ENCODE measurements around the gene EML3.
A peak's percentile ranks its signal among the peaks of the same experiment; 100 is the strongest.

The EML3 gene

GRCh38 chr11:62645946-62646824, 33.6 kb upstream of the EML3 start, which contains the start of gene GANAB:
TSS of gene GANAB (minus strand) at chr11:62646613. CDS start at chr11:62646599, 14 bp downstream.
- no peak within 1 kb of the TSS for H4K91ac ChIP-seq (ENCODE audit: low read depth, low read length, poor library complexity)
- no peak within 1 kb of the TSS for H2BK120ac ChIP-seq (ENCODE audit: low read depth, low read length)
- peak within 1 kb of the TSS; percentile 90 for H3K4me2 ChIP-seq (ENCODE audit: insufficient read depth, low read length, poor library complexity, severe bottlenecking)
- H2AFZ ChIP-seq (ENCODE audit: low read length) = peak within 1 kb of the TSS; percentile 92
- H2AK5ac ChIP-seq (ENCODE audit: low read depth, low read length) = peak within 1 kb of the TSS; percentile 2
- H3K79me1 ChIP-seq (ENCODE audit: low read depth, low read length) = peaks cover 9% of the 10 kb centered on the region
- peak within 1 kb of the TSS; percentile 97 for H2BK5ac ChIP-seq (ENCODE audit: low read length)
- no CpG with 5 or more reads among the region's 73 CpGs for WGBS, 2 donors (ENCODE audit: extremely low coverage in 2 of 2, insufficient read length in 2 of 2, insufficient replicate concordance in 1 of 2)
- H2BK15ac ChIP-seq (ENCODE audit: low read length) = no peak within 1 kb of the TSS
- H3K18ac ChIP-seq (ENCODE audit: low read length) = peak within 1 kb of the TSS; percentile 93
- H3K4ac ChIP-seq (ENCODE audit: low read length) = peak within 1 kb of the TSS; percentile 92
- H3K9me3 ChIP-seq (replicated peaks in 1 of 2; ENCODE audit: control insufficient read depth in 2 of 2, insufficient read depth in 1 of 2, low read depth in 1 of 2, low read length in 2 of 2) = no peaks in the 10 kb centered on the region
- H2BK12ac ChIP-seq (ENCODE audit: low read length) = no peak within 1 kb of the TSS
- peaks cover 4% of the 10 kb centered on the region in 2 donors for H3K4me1 ChIP-seq (ENCODE audit: control insufficient read depth in 2 of 2, insufficient read depth in 1 of 2, low read depth in 1 of 2, low read length in 2 of 2)
- H4K8ac ChIP-seq (ENCODE audit: low read depth, low read length) = no peak within 1 kb of the TSS
- H3K23ac ChIP-seq (ENCODE audit: low read depth, low read length, poor library complexity) = peak within 1 kb of the TSS; percentile 98
- peak within 1 kb of the TSS; percentile 90 to 91 for H3K4me3 ChIP-seq (ENCODE audit: low read length in 2 of 2)
- H3K27ac ChIP-seq (replicated peaks; ENCODE audit: low read length) = peak within 1 kb of the TSS; percentile 75
- no peaks in the 10 kb centered on the region for H3K27me3 ChIP-seq (ENCODE audit: control insufficient read depth in 3 of 3, insufficient read depth in 3 of 3, low read depth in 1 of 3, low read length in 3 of 3)
- H3K14ac ChIP-seq (ENCODE audit: low read length) = no peak within 1 kb of the TSS
- H3K9ac ChIP-seq (ENCODE audit: low read depth, low read length, poor library complexity) = peak within 1 kb of the TSS; percentile 78
- H3K36me3 ChIP-seq (replicated peaks in 1 of 2; ENCODE audit: control insufficient read depth in 2 of 2, insufficient read depth in 2 of 2, low read length in 2 of 2) = peaks cover 27 to 68% of the 10 kb centered on the region in 2 donors
- DNase-seq (ENCODE audit: low spot score) = peak; percentile 97

GRCh38 chr11:62645671-62645945, 33.0 kb upstream of the EML3 start:
- Histone ChIP-seq H3K4me2 (ENCODE audit: insufficient read depth, low read length, poor library complexity, severe bottlenecking) (peak overlapping the region; percentile 90), H2BK120ac (ENCODE audit: low read depth, low read length) (no peak overlapping the region), H3K9me3 (replicated peaks in 1 of 2; ENCODE audit: control insufficient read depth in 2 of 2, insufficient read depth in 1 of 2, low read depth in 1 of 2, low read length in 2 of 2) (no peaks in the 10 kb centered on the region), H4K91ac (ENCODE audit: low read depth, low read length, poor library complexity) (no peak overlapping the region), H3K79me1 (ENCODE audit: low read depth, low read length) (peaks cover 11% of the 10 kb centered on the region), H3K18ac (ENCODE audit: low read length) (no peak overlapping the region), H3K23ac (ENCODE audit: low read depth, low read length, poor library complexity) (no peak overlapping the region), H2BK12ac (ENCODE audit: low read length) (no peak overlapping the region), H2BK5ac (ENCODE audit: low read length) (peak overlapping the region; percentile 97), H3K14ac (ENCODE audit: low read length) (no peak overlapping the region), H3K4ac (ENCODE audit: low read length) (no peak overlapping the region), H3K36me3 (replicated peaks in 1 of 2; ENCODE audit: control insufficient read depth in 2 of 2, insufficient read depth in 2 of 2, low read length in 2 of 2) (peaks cover 27 to 71% of the 10 kb centered on the region in 2 donors), H2BK15ac (ENCODE audit: low read length) (no peak overlapping the region), H2AK5ac (ENCODE audit: low read depth, low read length) (no peak overlapping the region), H4K8ac (ENCODE audit: low read depth, low read length) (no peak overlapping the region), H3K27me3 (ENCODE audit: control insufficient read depth in 3 of 3, insufficient read depth in 3 of 3, low read depth in 1 of 3, low read length in 3 of 3) (no peaks in the 10 kb centered on the region), H3K9ac (ENCODE audit: low read depth, low read length, poor library complexity) (peak overlapping the region; percentile 78), H2AFZ (ENCODE audit: low read length) (peak overlapping the region; percentile 92), H3K4me3 (ENCODE audit: low read length in 2 of 2) (peak overlapping the region; percentile 90 to 91), H3K27ac (replicated peaks; ENCODE audit: low read length) (peak overlapping the region; percentile 75), H3K4me1 (ENCODE audit: control insufficient read depth in 2 of 2, insufficient read depth in 1 of 2, low read depth in 1 of 2, low read length in 2 of 2) (peaks cover 4% of the 10 kb centered on the region in 2 donors)
- no CpG with 5 or more reads among the region's 11 CpGs for WGBS, 2 donors (ENCODE audit: extremely low coverage in 2 of 2, insufficient read length in 2 of 2, insufficient replicate concordance in 1 of 2)
- no peak for DNase-seq (ENCODE audit: low spot score)

GRCh38 chr11:62644220-62644619, 31.6 kb upstream of the EML3 start:
- no CpG with 5 or more reads among the region's 8 CpGs for whole genome bisulfite sequencing, 2 donors (ENCODE audit: extremely low coverage in 2 of 2, insufficient read length in 2 of 2, insufficient replicate concordance in 1 of 2)
- Histone ChIP-seq H2AK5ac (ENCODE audit: low read depth, low read length) (no peak overlapping the region), H3K27me3 (ENCODE audit: control insufficient read depth in 3 of 3, insufficient read depth in 3 of 3, low read depth in 1 of 3, low read length in 3 of 3) (no peaks in the 10 kb centered on the region)

GRCh38 chr11:62632492-62632891, 19.9 kb upstream of the EML3 start:
- Histone ChIP-seq H2BK120ac (ENCODE audit: low read depth, low read length) (no peak overlapping the region), H3K79me1 (ENCODE audit: low read depth, low read length) (no peaks in the 10 kb centered on the region), H3K9ac (ENCODE audit: low read depth, low read length, poor library complexity) (no peak overlapping the region), H4K8ac (ENCODE audit: low read depth, low read length) (no peak overlapping the region), H3K4me2 (ENCODE audit: insufficient read depth, low read length, poor library complexity, severe bottlenecking) (no peak overlapping the region), H3K4ac (ENCODE audit: low read length) (no peak overlapping the region), H2BK15ac (ENCODE audit: low read length) (no peak overlapping the region), H3K36me3 (replicated peaks in 1 of 2; ENCODE audit: control insufficient read depth in 2 of 2, insufficient read depth in 2 of 2, low read length in 2 of 2) (peaks cover 68 to 98% of the 10 kb centered on the region in 2 donors), H2AK5ac (ENCODE audit: low read depth, low read length) (no peak overlapping the region), H3K18ac (ENCODE audit: low read length) (no peak overlapping the region), H3K4me3 (ENCODE audit: low read length in 2 of 2) (no peak overlapping the region), H3K23ac (ENCODE audit: low read depth, low read length, poor library complexity) (no peak overlapping the region), H3K14ac (ENCODE audit: low read length) (no peak overlapping the region), H3K27ac (replicated peaks; ENCODE audit: low read length) (no peak overlapping the region), H2AFZ (ENCODE audit: low read length) (no peak overlapping the region), H2BK12ac (ENCODE audit: low read length) (no peak overlapping the region), H3K9me3 (replicated peaks in 1 of 2; ENCODE audit: control insufficient read depth in 2 of 2, insufficient read depth in 1 of 2, low read depth in 1 of 2, low read length in 2 of 2) (peaks cover 0 to 2% of the 10 kb centered on the region in 2 donors), H2BK5ac (ENCODE audit: low read length) (no peak overlapping the region), H4K91ac (ENCODE audit: low read depth, low read length, poor library complexity) (no peak overlapping the region), H3K27me3 (ENCODE audit: control insufficient read depth in 3 of 3, insufficient read depth in 3 of 3, low read depth in 1 of 3, low read length in 3 of 3) (no peaks in the 10 kb centered on the region), H3K4me1 (ENCODE audit: control insufficient read depth in 2 of 2, insufficient read depth in 1 of 2, low read depth in 1 of 2, low read length in 2 of 2) (no peaks in the 10 kb centered on the region)
- no peak for DNase-seq (ENCODE audit: low spot score)
- no CpG with 5 or more reads among the region's 6 CpGs for WGBS, 2 donors (ENCODE audit: extremely low coverage in 2 of 2, insufficient read length in 2 of 2, insufficient replicate concordance in 1 of 2)

More at GRCh38 chr11:62644220-62644619, 31.6 kb upstream of the EML3 start:
- no peak overlapping the region for H2BK120ac ChIP-seq (ENCODE audit: low read depth, low read length)
- no peak overlapping the region for H4K8ac ChIP-seq (ENCODE audit: low read depth, low read length)
- peaks cover 12% of the 10 kb centered on the region for H3K79me1 ChIP-seq (ENCODE audit: low read depth, low read length)
- H3K18ac ChIP-seq (ENCODE audit: low read length) = no peak overlapping the region
- no peak overlapping the region for H4K91ac ChIP-seq (ENCODE audit: low read depth, low read length, poor library complexity)
- no peak overlapping the region for H2BK12ac ChIP-seq (ENCODE audit: low read length)
- H3K9me3 ChIP-seq (replicated peaks in 1 of 2; ENCODE audit: control insufficient read depth in 2 of 2, insufficient read depth in 1 of 2, low read depth in 1 of 2, low read length in 2 of 2) = no peaks in the 10 kb centered on the region
- peaks cover 4% of the 10 kb centered on the region in 2 donors for H3K4me1 ChIP-seq (ENCODE audit: control insufficient read depth in 2 of 2, insufficient read depth in 1 of 2, low read depth in 1 of 2, low read length in 2 of 2)
- H3K36me3 ChIP-seq (replicated peaks in 1 of 2; ENCODE audit: control insufficient read depth in 2 of 2, insufficient read depth in 2 of 2, low read length in 2 of 2) = peaks cover 26 to 71% of the 10 kb centered on the region in 2 donors
- no peak overlapping the region for H3K4me2 ChIP-seq (ENCODE audit: insufficient read depth, low read length, poor library complexity, severe bottlenecking)
- H2BK15ac ChIP-seq (ENCODE audit: low read length) = no peak overlapping the region
- no peak overlapping the region for H3K14ac ChIP-seq (ENCODE audit: low read length)
- no peak overlapping the region for H2AFZ ChIP-seq (ENCODE audit: low read length)
- no peak overlapping the region for H3K4me3 ChIP-seq (ENCODE audit: low read length in 2 of 2)
- no peak overlapping the region for H3K27ac ChIP-seq (replicated peaks; ENCODE audit: low read length)
- H3K23ac ChIP-seq (ENCODE audit: low read depth, low read length, poor library complexity) = no peak overlapping the region
- H3K9ac ChIP-seq (ENCODE audit: low read depth, low read length, poor library complexity) = no peak overlapping the region
- DNase-seq (ENCODE audit: low spot score) = no peak
- no peak overlapping the region for H2BK5ac ChIP-seq (ENCODE audit: low read length)
- no peak overlapping the region for H3K4ac ChIP-seq (ENCODE audit: low read length)

All from neuronal stem cell (in vitro differentiated cells).